IMR-90 (cell line): ENCODE measurements around the gene ASB1. TPM values are rescaled to one million over a fixed set of nuclear protein-coding genes. Genes with fewer than 3 reads are reported as not detected.

Experiments
- ATAC-seq: fragments of 200-7000 bp; cut with Tn5 transposase; 2 replicates; pipeline ENCODE4 v1.9.1; 2020; ENCODE audit warnings: low read depth, mild to moderate bottlenecking, moderate library complexity
- BruUV-seq: library from RNA; stranded (reverse); fragments of 400-500 nt; replicated peaks from 2 replicates; lab custom pipeline; 2021; lab: Mats Ljungman, UMichigan
- CTCF ChIA-PET: fragments of 300-600 bp; formaldehyde crosslinking; extraction: SDS; loops from one replicate; lab custom pipeline; 2021; ENCODE audit warnings: antibody characterized with exemption; lab: Yijun Ruan, JAX
- POLR2A ChIA-PET: fragments of 300-600 bp; sonication (Branson Sonifier 250); formaldehyde crosslinking; loops from one replicate; lab custom pipeline; 2022; ENCODE audit warnings: antibody characterized with exemption; ENCODE audit not compliant: unreplicated experiment; lab: Charles Lee
- DNase-seq: peaks from one replicate; pipeline ENCODE4 v3.0.0; 2013
- H2AFZ ChIP-seq: replicated peaks from 2 replicates; pipeline ENCODE3; 2013; ENCODE audit warnings: low read length, mild to moderate bottlenecking; ENCODE audit not compliant: poor library complexity
- H2AK5ac ChIP-seq: 2 replicates; pipeline ENCODE4 v1.6.1; 2013; ENCODE audit warnings: low read depth, low read length, inconsistent platforms
- H2AK9ac ChIP-seq: replicated peaks from 2 replicates; pipeline ENCODE3; 2013; ENCODE audit warnings: mild to moderate bottlenecking, low read depth, low read length, moderate library complexity; ENCODE audit not compliant: poor library complexity
- H2BK120ac ChIP-seq: 2 replicates; pipeline ENCODE4 v1.6.1; 2013; ENCODE audit warnings: low read depth, low read length, inconsistent platforms
- H2BK15ac ChIP-seq: 3 replicates; pipeline ENCODE4 v1.6.1; 2013; ENCODE audit warnings: low read depth, low read length, inconsistent platforms
- H2BK20ac ChIP-seq: 2 replicates; pipeline ENCODE4 v1.6.1; 2013; ENCODE audit warnings: low read depth, mild to moderate bottlenecking, inconsistent platforms, low read length, moderate library complexity
- H2BK5ac ChIP-seq: 2 replicates; pipeline ENCODE4 v1.6.1; 2013; ENCODE audit warnings: mild to moderate bottlenecking, low read depth, low read length, inconsistent platforms; ENCODE audit not compliant: poor library complexity, severe bottlenecking
- H3K14ac ChIP-seq: replicated peaks from 2 replicates; pipeline ENCODE4 v1.6.1; 2013; ENCODE audit warnings: low read depth, low read length, inconsistent platforms
- H3K18ac ChIP-seq: 2 replicates; pipeline ENCODE4 v1.6.1; 2013; ENCODE audit warnings: low read depth, low read length, control low read depth
- H3K23ac ChIP-seq: 2 replicates; pipeline ENCODE4 v1.6.1; 2013; ENCODE audit warnings: low read depth, low read length, inconsistent platforms
- H3K27ac ChIP-seq: 2 replicates; pipeline ENCODE4 v1.5.1; 2013; ENCODE audit warnings: mild to moderate bottlenecking, control low read depth, low read length; ENCODE audit not compliant: insufficient read depth
- H3K27me3 ChIP-seq: 2 replicates; pipeline ENCODE4 v1.6.1; 2013; ENCODE audit warnings: low read length; ENCODE audit not compliant: control insufficient read depth, insufficient read depth
- H3K36me3 ChIP-seq: 2 replicates; pipeline ENCODE4 v1.6.1; 2013; ENCODE audit warnings: low read length, mixed read lengths; ENCODE audit not compliant: control insufficient read depth, insufficient read depth
- H3K4ac ChIP-seq: 2 replicates; pipeline ENCODE4 v1.6.1; 2013; ENCODE audit warnings: low read depth, low read length, inconsistent platforms
- H3K4me1 ChIP-seq: 2 replicates; pipeline ENCODE4 v1.6.1; 2013; ENCODE audit warnings: low read length, mixed read lengths; ENCODE audit not compliant: control insufficient read depth, insufficient read depth
- H3K4me2 ChIP-seq: 2 replicates; pipeline ENCODE4 v1.6.1; 2013; ENCODE audit warnings: low read depth, mild to moderate bottlenecking, control low read depth, low read length, moderate library complexity
- H3K4me3 ChIP-seq: 2 replicates; pipeline ENCODE4 v1.5.1; 2013; ENCODE audit warnings: low read depth, mild to moderate bottlenecking, control low read depth, low read length, moderate library complexity; ENCODE audit not compliant: insufficient read depth
- H3K56ac ChIP-seq: 2 replicates; pipeline ENCODE4 v1.6.1; 2013; ENCODE audit warnings: low read length, inconsistent platforms; ENCODE audit not compliant: insufficient read depth; ENCODE audit errors: extremely low read depth
- H3K79me1 ChIP-seq, 2 experiments: 2 replicates each; pipeline ENCODE4 v1.6.1; 2013; ENCODE audit warnings: low read length in 2 of 2, inconsistent platforms in 1 of 2, low read depth in 1 of 2
- H3K9ac ChIP-seq: 2 replicates; pipeline ENCODE4 v1.6.1; 2013; ENCODE audit warnings: low read depth, low read length, control low read depth
- H3K9me1 ChIP-seq: 2 replicates; pipeline ENCODE4 v1.6.1; 2013; ENCODE audit warnings: low read length, inconsistent platforms; ENCODE audit not compliant: insufficient read depth
- H3K9me3 ChIP-seq: 2 replicates; pipeline ENCODE4 v1.6.1; 2013; ENCODE audit warnings: low read length; ENCODE audit not compliant: control insufficient read depth, insufficient read depth
- H4K20me1 ChIP-seq: 2 replicates; pipeline ENCODE4 v1.6.1; 2013; ENCODE audit warnings: low read length, inconsistent platforms; ENCODE audit not compliant: insufficient read depth
- H4K5ac ChIP-seq: 2 replicates; pipeline ENCODE4 v1.6.1; 2013; ENCODE audit warnings: mild to moderate bottlenecking, low read depth, low read length, control low read depth
- H4K8ac ChIP-seq, 2 experiments: 2 replicates each; pipeline ENCODE4 v1.6.1; 2013; ENCODE audit warnings: low read depth in 2 of 2, low read length in 2 of 2, control low read depth in 1 of 2, inconsistent platforms in 1 of 2
- H4K91ac ChIP-seq: 2 replicates; pipeline ENCODE4 v1.6.1; 2013; ENCODE audit warnings: low read depth, low read length, inconsistent platforms; ENCODE audit not compliant: insufficient read depth
- BHLHE40 ChIP-seq: fragments of 150-350 bp; IDR thresholded peaks from 2 replicates; pipeline ENCODE4 v1.6.1; 2016; ENCODE audit warnings: mild to moderate bottlenecking, low read depth, low read length
- MXI1 ChIP-seq: IDR thresholded peaks from 2 replicates; pipeline ENCODE4 v1.6.1; 2012; ENCODE audit warnings: low read depth, mild to moderate bottlenecking, low read length, moderate library complexity, borderline replicate concordance
- WGBS, 2 experiments: methylation state at CpG; one replicate each; pipeline versions ENCODE4 v1.1.5 to v1.1.7; 2013; ENCODE audit warnings: missing lambda C conversion rate in 2 of 2; ENCODE audit not compliant: insufficient read length in 1 of 2; ENCODE audit errors: extremely low coverage in 2 of 2; 5-methylcytosine and 5-hydroxymethylcytosine counted together
- dilution Hi-C: fragments of 300-500 bp; cut with HindIII; formaldehyde crosslinking; loops from one replicate; pipeline ENCODE4 v1.14.3; 2018; ENCODE audit warnings: low sequenced_read_pairs; ENCODE audit not compliant: unreplicated experiment
- in situ Hi-C: fragments of 300-500 bp; cut with MboI; formaldehyde crosslinking; loops from 3 replicates; pipeline ENCODE4 v1.14.3; 2019; ENCODE audit warnings: low sequenced_read_pairs, inconsistent platforms, mixed read lengths
- intact Hi-C: fragments of 100-400 bp; cut with micrococcal nuclease; formaldehyde crosslinking; loops from 2 replicates; pipeline ENCODE4 v1.10.0; 2022
- polyA plus RNA-seq, 3 experiments: library from polyadenylated mRNA; depleted of rRNA; stranded (reverse); fragments of >200 nt; gene quantifications; 2 replicates each; pipeline ENCODE4 v1.2.3, GENCODE V29; 2012; ENCODE audit warnings: low replicate concordance in 1 of 3
- total RNA-seq: library from RNA; depleted of rRNA; stranded (reverse); fragments of >200 nt; gene quantifications from 2 replicates; pipeline ENCODE4 v1.2.3, GENCODE V29; 2012

The ASB1 gene
- total and polyA plus RNA-seq, 2 of the 4 experiments (the other 2 are of a cell fraction): 23.5 to 37.3 TPM

- H4K20me1 ChIP-seq: peaks cover 5% of the 10 kb centered on the region; the same call in 1 of the 2 replicates
- no peak overlapping the region for H3K9ac ChIP-seq
- no peaks in the 10 kb centered on the region; the same call in 1 of the 2 replicates for H3K27me3 ChIP-seq
- no peak overlapping the region for H3K4me3 ChIP-seq
- H3K9me1 ChIP-seq: peaks cover 5% of the 10 kb centered on the region
- H3K79me1 ChIP-seq: 0 out of 4 replicates have a peak, but pooled peaks cover 0 to 3% of the 10 kb centered on the region in 2 experiments
- DNase-seq: no peak
- in situ Hi-C loops (no loop called here), intact Hi-C loops (no loop called here), dilution Hi-C loops (no loop called here)
- ChIA-PET POLR2A (no interaction called here), CTCF (no interaction called here)
- H3K56ac ChIP-seq: no peak overlapping the region
- no peak overlapping the region for H4K8ac ChIP-seq
- no TSS peak for BruUV-seq
- no peak overlapping the region for H2AK5ac ChIP-seq
- H3K4ac ChIP-seq: no peak overlapping the region
- no peak overlapping the region for H2BK5ac ChIP-seq
- no peak overlapping the region for H2AFZ ChIP-seq
- no peak overlapping the region for H4K91ac ChIP-seq
- no peak for TF ChIP-seq BHLHE40
- TF ChIP-seq MXI1: no peak
- H3K9me3 ChIP-seq: no peaks in the 10 kb centered on the region
- H2BK15ac ChIP-seq: no peak overlapping the region
- no peak overlapping the region for H3K27ac ChIP-seq
- no peak overlapping the region for H2BK20ac ChIP-seq
- H4K5ac ChIP-seq: no peak overlapping the region
- no peak overlapping the region for H3K18ac ChIP-seq
- H3K4me2 ChIP-seq: no peak overlapping the region
- H3K36me3 ChIP-seq: no peaks in the 10 kb centered on the region
- no peak overlapping the region for H3K23ac ChIP-seq
- no peak overlapping the region for H2BK120ac ChIP-seq
- H3K14ac ChIP-seq: no peak overlapping the region
- no peaks in the 10 kb centered on the region for H3K4me1 ChIP-seq
- 50% methylated on average over 4 of the region's 17 CpGs; no CpG with 5 or more reads in 1 of the 2 experiments for WGBS, 2 experiments
- ATAC-seq: no peak
- H2AK9ac ChIP-seq: no peak overlapping the region
These were observed 72.1 kb downstream of the ASB1 start for GRCh38 chr2:238498691-238499295.
